MM.1S (cell line): ENCODE results near the gene TMEM19.

Experiments
- DNase-seq: peaks from one replicate; pipeline ENCODE4 v3.0.0-alpha.2; 2015
- H2AFZ ChIP-seq: fragments of 300-600 bp; sonication (generic); 2 replicates; pipeline ENCODE4 v1.6.0; 2016; ENCODE audit warnings: antibody characterized with exemption, low read length
- H3F3A ChIP-seq: fragments of 300-600 bp; sonication (generic); 2 replicates; pipeline ENCODE4 v1.6.1; 2016; ENCODE audit warnings: mild to moderate bottlenecking, antibody characterized with exemption, low read length, moderate library complexity, mixed read lengths; ENCODE audit not compliant: insufficient read depth
- H3K27ac ChIP-seq: fragments of 300-600 bp; sonication (generic); 2 replicates; pipeline ENCODE4 v1.5.1; 2016; ENCODE audit warnings: mild to moderate bottlenecking, low read length
- H3K27me3 ChIP-seq: fragments of 300-600 bp; sonication (generic); replicated peaks from 2 replicates; pipeline ENCODE4 v1.6.0; 2016; ENCODE audit warnings: low read length; ENCODE audit not compliant: insufficient read depth
- H3K36me3 ChIP-seq: fragments of 300-600 bp; sonication (generic); replicated peaks from 2 replicates; pipeline ENCODE4 v1.6.1; 2016; ENCODE audit warnings: mild to moderate bottlenecking, low read length, mixed read lengths; ENCODE audit not compliant: insufficient read depth
- H3K4me1 ChIP-seq: fragments of 300-600 bp; sonication (generic); 2 replicates; pipeline ENCODE4 v1.6.1; 2016; ENCODE audit warnings: low read length, mixed read lengths
- H3K4me2 ChIP-seq: fragments of 300-600 bp; sonication (generic); 2 replicates; pipeline ENCODE4 v1.6.0; 2016; ENCODE audit warnings: low read depth, low read length
- H3K4me3 ChIP-seq: fragments of 300-600 bp; sonication (generic); 2 replicates; pipeline ENCODE4 v1.5.1; 2016; ENCODE audit warnings: low read length, mixed read lengths
- H3K79me2 ChIP-seq: fragments of 300-600 bp; sonication (generic); 2 replicates; pipeline ENCODE4 v1.6.1; 2016; ENCODE audit warnings: mixed run types, low read length, mixed read lengths
- H3K9ac ChIP-seq: fragments of 300-600 bp; sonication (generic); 2 replicates; pipeline ENCODE4 v1.6.1; 2016; ENCODE audit warnings: low read length, mixed read lengths
- H3K9me2 ChIP-seq: fragments of 300-600 bp; sonication (generic); replicated peaks from 2 replicates; pipeline ENCODE4 v1.6.1; 2016; ENCODE audit warnings: mild to moderate bottlenecking, low read length, mixed read lengths; ENCODE audit not compliant: insufficient read depth
- H3K9me3 ChIP-seq: fragments of 300-600 bp; sonication (generic); replicated peaks from 2 replicates; pipeline ENCODE4 v1.6.1; 2016; ENCODE audit warnings: mild to moderate bottlenecking, low read length, mixed read lengths; ENCODE audit not compliant: insufficient read depth
- H4K20me1 ChIP-seq: fragments of 300-600 bp; sonication (generic); 2 replicates; pipeline ENCODE4 v1.6.1; 2016; ENCODE audit warnings: mild to moderate bottlenecking, low read length, moderate library complexity, mixed read lengths; ENCODE audit not compliant: insufficient read depth
- EZH2 ChIP-seq: fragments of 300-600 bp; sonication (generic); optimal IDR thresholded peaks from 2 replicates; pipeline ENCODE3; 2017; ENCODE audit warnings: low read depth, mild to moderate bottlenecking, antibody characterized with exemption, low read length, mixed read lengths
- EZH2phosphoT487 ChIP-seq: fragments of 300-600 bp; sonication (generic); IDR thresholded peaks from 2 replicates; pipeline ENCODE4 v1.6.1; 2018; ENCODE audit warnings: antibody characterized with exemption, low read length
- TF ChIP-seq, protein P1 (sequence below): fragments of 300-600 bp; sonication (generic); IDR thresholded peaks from 2 replicates; pipeline ENCODE4 v1.5.1; 2016; ENCODE audit warnings: antibody characterized with exemption, low read length, mixed read lengths

Gene TMEM19

DNA sequence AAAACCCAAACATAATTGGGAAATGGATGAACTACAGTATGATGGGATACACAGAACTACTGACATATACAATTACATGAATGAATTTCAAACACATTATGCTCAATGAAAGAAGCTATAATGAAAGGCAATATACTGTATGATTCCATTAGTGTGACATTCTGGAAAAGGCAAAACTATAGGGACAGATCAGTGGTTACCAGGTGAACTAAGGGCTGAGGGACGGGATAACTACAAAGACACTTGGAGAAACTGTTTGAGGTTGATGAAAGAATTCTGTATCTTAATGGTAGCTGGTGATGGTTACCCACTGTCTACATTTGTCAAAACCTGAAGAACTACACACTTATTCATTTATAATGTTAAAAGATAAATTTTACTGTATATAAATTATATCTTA, 30.0 kb upstream of the TMEM19 start:
- H3F3A ChIP-seq, result no peaks in the 10 kb centered on the region
- H3K27me3 ChIP-seq, result no peaks in the 10 kb centered on the region
- no peak overlapping the region for H3K9ac ChIP-seq
- no peak overlapping the region for H3K27ac ChIP-seq
- no peak overlapping the region for H2AFZ ChIP-seq
- no peaks in the 10 kb centered on the region for H3K4me1 ChIP-seq
- TF ChIP-seq EZH2phosphoT487 (no peak), EZH2 (no peak)
- TF ChIP-seq, protein P1, sequence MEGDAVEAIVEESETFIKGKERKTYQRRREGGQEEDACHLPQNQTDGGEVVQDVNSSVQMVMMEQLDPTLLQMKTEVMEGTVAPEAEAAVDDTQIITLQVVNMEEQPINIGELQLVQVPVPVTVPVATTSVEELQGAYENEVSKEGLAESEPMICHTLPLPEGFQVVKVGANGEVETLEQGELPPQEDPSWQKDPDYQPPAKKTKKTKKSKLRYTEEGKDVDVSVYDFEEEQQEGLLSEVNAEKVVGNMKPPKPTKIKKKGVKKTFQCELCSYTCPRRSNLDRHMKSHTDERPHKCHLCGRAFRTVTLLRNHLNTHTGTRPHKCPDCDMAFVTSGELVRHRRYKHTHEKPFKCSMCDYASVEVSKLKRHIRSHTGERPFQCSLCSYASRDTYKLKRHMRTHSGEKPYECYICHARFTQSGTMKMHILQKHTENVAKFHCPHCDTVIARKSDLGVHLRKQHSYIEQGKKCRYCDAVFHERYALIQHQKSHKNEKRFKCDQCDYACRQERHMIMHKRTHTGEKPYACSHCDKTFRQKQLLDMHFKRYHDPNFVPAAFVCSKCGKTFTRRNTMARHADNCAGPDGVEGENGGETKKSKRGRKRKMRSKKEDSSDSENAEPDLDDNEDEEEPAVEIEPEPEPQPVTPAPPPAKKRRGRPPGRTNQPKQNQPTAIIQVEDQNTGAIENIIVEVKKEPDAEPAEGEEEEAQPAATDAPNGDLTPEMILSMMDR, result no peak
- peaks cover 20% of the 10 kb centered on the region; the same call in 1 of the 2 replicates for H3K36me3 ChIP-seq
- H3K9me2 ChIP-seq, result no peaks in the 10 kb centered on the region
- no peaks in the 10 kb centered on the region for H3K9me3 ChIP-seq
- DNase-seq, result no peak
- peaks cover 91% of the 10 kb centered on the region for H3K79me2 ChIP-seq
- no peak overlapping the region for H3K4me3 ChIP-seq
- no peak overlapping the region for H3K4me2 ChIP-seq
- peaks cover 5% of the 10 kb centered on the region; the same call in 1 of the 2 replicates for H4K20me1 ChIP-seq

GRCh38 chr12:71656740-71657139, 29.1 kb upstream of the TMEM19 start:
- Histone ChIP-seq H3F3A (no peaks in the 10 kb centered on the region), H4K20me1 (peaks cover 5% of the 10 kb centered on the region; the same call in 1 of the 2 replicates), H3K9me2 (no peaks in the 10 kb centered on the region), H3K27me3 (no peaks in the 10 kb centered on the region), H3K9me3 (no peaks in the 10 kb centered on the region), H3K4me1 (0 out of 2 replicates have a peak, but pooled peaks cover 2% of the 10 kb centered on the region), H3K9ac (no peak overlapping the region), H3K4me3 (no peak overlapping the region), H3K27ac (no peak overlapping the region), H3K36me3 (peaks cover 20% of the 10 kb centered on the region; the same call in 1 of the 2 replicates), H2AFZ (no peak overlapping the region), H3K4me2 (no peak overlapping the region), H3K79me2 (peaks cover 91% of the 10 kb centered on the region)
- TF ChIP-seq, protein P1, result no peak
- no peak for TF ChIP-seq EZH2
- DNase-seq, result no peak

- no peak overlapping the region; the same call in 1 of the 2 replicates for H3K27ac ChIP-seq
Observed at GRCh38 chr12:71661977-71662530, 23.8 kb upstream of the TMEM19 start.

More at GRCh38 chr12:71661977-71662530, 23.8 kb upstream of the TMEM19 start:
- Histone ChIP-seq H3K9ac (peak overlapping the region; percentile 88), H3K36me3 (peaks cover 12% of the 10 kb centered on the region; the same call in 1 of the 2 replicates), H3K4me1 (0 out of 2 replicates have a peak, but pooled peaks cover 13% of the 10 kb centered on the region), H2AFZ (no peak overlapping the region), H3K79me2 (peaks cover 84% of the 10 kb centered on the region), H4K20me1 (peaks cover 4% of the 10 kb centered on the region; the same call in 1 of the 2 replicates), H3K4me2 (peak overlapping the region; percentile 93), H3K9me2 (no peaks in the 10 kb centered on the region), H3K27me3 (no peaks in the 10 kb centered on the region), H3K4me3 (peak overlapping the region; percentile 85), H3K9me3 (no peaks in the 10 kb centered on the region), H3F3A (peaks cover 25% of the 10 kb centered on the region)
- no peak for TF ChIP-seq EZH2phosphoT487
- TF ChIP-seq, protein P1, result no peak
- no peak for DNase-seq
